Measurements from ENCODE around the gene POC1A.

The POC1A gene

DNA sequence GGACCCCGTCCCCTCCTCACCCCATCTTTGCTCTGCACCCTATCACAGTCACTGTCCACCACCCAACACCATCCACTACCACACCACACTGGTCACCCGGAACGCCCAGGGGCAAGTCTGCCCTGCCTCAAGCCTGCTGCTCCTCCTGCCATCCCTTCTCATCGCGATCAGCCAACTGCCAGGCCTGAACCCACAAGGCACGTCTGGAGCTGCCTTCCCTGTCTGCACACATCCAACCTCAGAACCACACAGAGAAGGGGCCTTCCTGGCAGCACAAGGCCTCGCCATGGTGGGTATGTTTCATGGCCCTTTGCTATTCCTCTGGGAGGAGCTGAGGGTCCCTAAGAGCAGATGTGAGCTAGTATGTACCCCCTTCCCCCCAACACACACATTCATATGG lies 94.4 kb downstream of the POC1A start:
- TF ChIP-seq ZFX (IDR thresholded peaks at IDR 0.05), result no peak
- TF ChIP-seq, protein P1, sequence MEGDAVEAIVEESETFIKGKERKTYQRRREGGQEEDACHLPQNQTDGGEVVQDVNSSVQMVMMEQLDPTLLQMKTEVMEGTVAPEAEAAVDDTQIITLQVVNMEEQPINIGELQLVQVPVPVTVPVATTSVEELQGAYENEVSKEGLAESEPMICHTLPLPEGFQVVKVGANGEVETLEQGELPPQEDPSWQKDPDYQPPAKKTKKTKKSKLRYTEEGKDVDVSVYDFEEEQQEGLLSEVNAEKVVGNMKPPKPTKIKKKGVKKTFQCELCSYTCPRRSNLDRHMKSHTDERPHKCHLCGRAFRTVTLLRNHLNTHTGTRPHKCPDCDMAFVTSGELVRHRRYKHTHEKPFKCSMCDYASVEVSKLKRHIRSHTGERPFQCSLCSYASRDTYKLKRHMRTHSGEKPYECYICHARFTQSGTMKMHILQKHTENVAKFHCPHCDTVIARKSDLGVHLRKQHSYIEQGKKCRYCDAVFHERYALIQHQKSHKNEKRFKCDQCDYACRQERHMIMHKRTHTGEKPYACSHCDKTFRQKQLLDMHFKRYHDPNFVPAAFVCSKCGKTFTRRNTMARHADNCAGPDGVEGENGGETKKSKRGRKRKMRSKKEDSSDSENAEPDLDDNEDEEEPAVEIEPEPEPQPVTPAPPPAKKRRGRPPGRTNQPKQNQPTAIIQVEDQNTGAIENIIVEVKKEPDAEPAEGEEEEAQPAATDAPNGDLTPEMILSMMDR (conservative IDR thresholded peaks at IDR 0.05), result no peak
- H3K27ac ChIP-seq, result no peak overlapping the region

DNA sequence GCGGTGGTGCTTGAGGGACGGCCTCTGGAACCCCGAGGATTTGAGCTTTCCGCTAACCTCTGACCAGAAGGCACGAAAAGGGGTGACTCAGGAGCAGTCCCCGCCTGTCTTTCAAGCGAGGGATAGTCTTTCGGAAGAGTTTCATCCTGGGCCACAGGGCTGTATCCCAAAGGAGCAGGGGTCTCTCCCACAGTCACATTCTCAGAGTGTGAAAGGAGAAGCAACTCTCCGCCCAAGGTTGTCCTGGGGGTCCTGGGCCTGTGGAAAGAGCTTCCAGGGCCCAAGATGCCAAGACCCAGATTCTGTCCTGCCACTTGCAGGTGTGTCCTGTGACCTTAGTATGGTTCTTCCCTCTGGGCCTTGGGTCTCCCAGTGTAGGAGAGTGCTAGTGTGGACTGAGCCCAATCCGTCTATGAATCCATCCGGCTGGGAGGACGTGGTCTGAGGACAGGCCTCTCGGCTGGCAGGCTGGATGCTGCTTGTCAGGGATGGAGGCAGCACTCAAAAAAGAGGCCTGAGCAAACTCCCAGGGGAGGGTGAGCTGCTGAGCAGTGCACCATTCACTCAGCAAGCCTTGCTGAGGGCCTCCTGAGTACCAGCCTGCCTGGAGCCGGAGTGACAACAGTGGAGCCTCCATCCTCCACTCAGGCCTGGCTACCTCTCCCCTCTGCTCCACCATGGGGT lies 96.3 kb downstream of the POC1A start:
- no peak for TF ChIP-seq ZFX (IDR thresholded peaks at IDR 0.05)
- TF ChIP-seq, protein P1 (conservative IDR thresholded peaks at IDR 0.05), result no peak
- H3K27ac ChIP-seq, result peak overlapping the region; percentile 82

DNA sequence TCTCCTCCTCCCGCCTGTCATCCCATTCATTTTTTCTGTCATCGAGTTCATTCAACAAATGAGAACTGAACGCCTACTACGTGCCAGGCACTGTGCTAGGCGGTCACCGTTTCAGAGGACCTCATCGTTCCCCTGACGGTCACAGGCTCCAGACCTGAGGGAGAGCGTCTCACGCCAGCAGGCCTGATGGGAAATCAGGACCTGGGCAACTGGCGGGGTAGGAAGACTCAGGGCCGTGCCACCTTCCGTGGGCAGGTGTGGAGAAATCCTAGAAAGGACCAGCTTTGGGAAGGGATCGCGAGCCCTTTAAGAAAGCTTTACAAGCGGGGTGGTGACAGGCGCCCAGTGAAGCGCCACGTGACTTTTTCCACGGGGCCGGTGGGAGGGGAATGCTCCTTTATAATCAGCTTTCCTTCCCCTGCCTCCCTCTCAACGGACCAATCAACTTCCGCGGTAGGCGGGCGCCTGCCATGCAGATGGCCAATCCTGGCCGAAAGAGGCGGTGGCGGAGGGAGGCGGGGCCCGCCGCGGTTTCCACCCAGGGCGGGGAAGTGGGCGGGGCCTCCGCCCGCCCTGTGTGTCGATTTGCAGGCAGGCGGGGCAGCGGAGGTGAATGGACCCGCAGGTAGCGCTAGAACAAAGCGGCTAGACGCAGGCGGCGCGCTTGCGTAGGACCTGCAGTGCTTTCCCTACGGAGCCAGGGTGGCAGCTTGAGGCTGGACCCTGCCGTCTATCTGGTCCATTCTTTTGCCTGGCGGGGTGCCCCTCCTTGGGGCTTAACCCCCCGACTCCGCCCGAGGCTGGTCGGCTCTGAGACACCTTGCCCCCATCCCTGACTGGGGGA lies 97.0 kb downstream of the POC1A start:
- TF ChIP-seq, protein P1 (conservative IDR thresholded peaks at IDR 0.05), result no peak
- TF ChIP-seq ZFX (IDR thresholded peaks at IDR 0.05), result no peak
- H3K27ac ChIP-seq, result peak overlapping the region; percentile 82

DNA sequence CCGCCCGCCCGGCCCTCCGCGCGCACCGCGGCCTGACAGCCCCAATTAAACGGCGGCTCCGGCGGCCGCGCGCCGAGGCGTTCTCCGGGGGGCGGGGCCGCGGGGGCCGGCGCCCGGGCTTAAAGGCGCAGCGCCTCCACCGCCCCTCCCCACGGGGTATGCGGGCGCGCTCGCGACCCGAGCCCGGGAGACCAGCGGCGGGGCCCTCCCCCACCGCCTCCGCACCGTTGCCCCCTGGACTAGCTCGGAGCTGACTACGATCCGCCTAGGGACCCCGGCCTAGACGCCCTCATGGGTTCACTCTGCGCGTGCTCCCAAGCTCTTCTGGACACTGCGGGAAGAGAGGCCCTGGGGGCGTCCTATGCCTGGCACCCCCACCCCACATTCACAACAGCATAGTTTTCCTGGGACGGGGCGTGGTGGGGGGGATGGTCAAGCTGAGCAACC lies 97.7 kb downstream of the POC1A start, which contains the start of gene DUSP7:
DUSP7 (minus strand) TSS at position 51 of the 447 bp plus-strand sequence. CDS start 205 bp downstream, outside the sequence.
- TF ChIP-seq ZFX (IDR thresholded peaks at IDR 0.05), result no peak
- TF ChIP-seq, protein P1 (conservative IDR thresholded peaks at IDR 0.05), result no peak
- peak within 1 kb of the TSS; percentile 82 for H3K27ac ChIP-seq

DNA sequence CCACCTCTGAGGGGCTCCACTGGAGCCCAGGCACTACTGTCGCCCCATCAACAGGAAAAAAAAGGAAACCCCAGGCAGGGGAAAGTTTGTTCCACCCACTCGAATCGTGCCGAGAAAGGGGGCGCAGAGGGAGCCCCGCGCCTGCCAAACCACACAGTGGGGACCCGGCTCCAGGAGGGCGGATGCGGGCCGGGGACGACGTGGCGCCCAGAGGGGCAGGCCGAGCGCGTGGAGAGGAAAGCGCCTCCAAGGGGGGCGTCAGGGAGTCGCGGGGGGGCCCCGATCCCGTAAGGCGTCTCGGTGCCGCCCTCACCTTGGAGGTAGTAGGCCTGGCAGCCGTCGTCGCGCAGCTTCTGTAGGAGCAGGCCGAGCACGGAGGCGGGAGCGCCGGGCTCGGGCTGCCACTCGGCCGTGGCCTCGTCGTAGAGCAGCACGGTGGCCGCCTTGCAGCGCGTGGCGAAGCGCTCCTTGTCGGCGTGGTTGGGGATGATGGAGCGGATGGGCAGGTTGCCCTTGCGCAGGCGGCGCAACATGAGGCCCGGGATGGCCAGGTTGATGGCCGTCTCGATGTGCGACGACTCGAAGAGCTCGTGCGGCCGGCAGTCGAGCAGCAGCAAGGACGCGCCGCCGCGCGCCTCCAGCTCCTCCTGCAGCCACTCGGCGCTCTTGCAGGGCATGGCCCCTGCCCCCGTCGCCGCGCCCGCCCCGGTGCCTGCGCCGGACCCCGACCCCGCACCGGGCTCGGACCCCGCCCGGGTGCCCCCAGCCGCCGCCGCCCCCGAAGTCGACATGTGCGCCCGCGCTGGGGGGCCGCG lies 98.5 kb downstream of the POC1A start:
- H3K27ac ChIP-seq, result peak overlapping the region; percentile 82
- TF ChIP-seq ZFX (IDR thresholded peaks at IDR 0.05), result peak; percentile 86
- TF ChIP-seq, protein P1 (conservative IDR thresholded peaks at IDR 0.05), result peak; percentile 23; the same call in 1 of the 2 replicates

DNA sequence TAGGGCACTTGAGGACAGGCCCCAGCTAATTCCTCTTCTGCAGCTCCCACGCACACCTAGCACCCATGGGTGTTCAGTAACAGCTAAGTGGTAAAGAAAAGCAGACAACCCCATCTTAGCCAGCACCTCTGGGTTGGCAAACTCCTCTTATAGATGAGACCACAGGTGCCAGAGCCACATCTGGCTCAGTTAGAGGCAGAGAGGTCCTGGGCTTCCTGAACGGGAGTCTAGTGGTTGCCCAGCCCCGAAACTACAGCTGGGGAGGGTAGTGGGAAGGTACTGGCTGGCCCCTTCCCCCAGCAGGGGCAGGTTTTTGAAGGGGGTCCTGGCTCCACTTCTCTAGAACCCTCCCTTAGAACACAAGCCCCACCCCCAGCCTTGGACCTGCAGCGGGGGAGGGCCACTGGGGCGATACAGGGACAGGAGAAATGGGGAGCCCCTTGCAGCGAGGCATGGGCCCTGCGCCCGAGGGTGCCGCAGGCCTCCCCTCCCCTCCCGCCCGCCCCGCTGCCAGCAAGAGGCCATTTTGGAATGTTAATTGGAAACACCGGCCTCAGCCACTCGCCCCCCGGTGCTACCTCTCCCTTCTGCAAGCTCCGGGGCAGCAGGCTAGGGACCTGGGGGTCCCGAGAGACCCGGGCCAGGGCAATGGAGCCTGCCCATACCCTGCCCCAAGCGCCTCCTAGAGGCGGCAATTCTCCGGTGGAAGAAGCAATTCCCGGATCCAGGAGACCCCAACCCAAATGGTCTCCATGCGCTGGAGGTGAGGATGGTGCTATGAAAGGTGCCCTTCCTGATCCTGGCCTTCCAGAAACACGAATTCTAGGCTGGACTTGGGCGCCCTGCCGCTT lies 99.3 kb downstream of the POC1A start:
- TF ChIP-seq, protein P1 (conservative IDR thresholded peaks at IDR 0.05), result peak; percentile 35
- TF ChIP-seq ZFX (IDR thresholded peaks at IDR 0.05), result no peak
- H3K27ac ChIP-seq, result peak overlapping the region; percentile 82

Measured in C4-2B (cell line).